ENCODE measurements around the gene PECR.
A peak's percentile ranks its signal among the peaks of the same experiment; 100 is the strongest.
"Not testable (repeated sequence)": the region's sequence is repeated elsewhere in the genome, so short reads cannot be mapped to it uniquely, and the experiment has no call there.

The PECR gene

GRCh38 chr2:216021768-216022565 is 59.6 kb downstream of the PECR start:
- no peak for DNase-seq

GRCh38 chr2:216018709-216019108 is 62.9 kb downstream of the PECR start:
- no peak for DNase-seq

- DNase-seq = no peak
Observed at GRCh38 chr2:216017365-216017764, 64.2 kb downstream of the PECR start.

DNA sequence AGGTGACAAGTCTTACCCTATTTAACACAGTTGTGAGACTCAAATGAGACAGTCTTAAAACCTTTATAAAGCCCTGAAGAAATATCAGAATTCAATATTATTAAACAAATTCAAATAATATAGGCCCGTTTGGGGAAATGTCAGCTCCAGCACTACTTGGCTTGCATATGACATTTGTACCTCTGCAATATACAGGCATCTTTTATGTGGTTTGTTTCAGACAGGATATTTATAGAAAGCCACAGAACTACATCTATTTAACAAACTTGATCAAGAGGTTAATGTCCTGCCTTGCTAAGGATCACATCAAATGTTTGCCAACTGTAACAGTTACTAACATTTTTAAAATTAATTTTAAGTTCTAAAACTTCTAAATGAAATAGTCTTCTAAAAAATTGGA is 65.0 kb downstream of the PECR start:
- no peak for DNase-seq

DNA sequence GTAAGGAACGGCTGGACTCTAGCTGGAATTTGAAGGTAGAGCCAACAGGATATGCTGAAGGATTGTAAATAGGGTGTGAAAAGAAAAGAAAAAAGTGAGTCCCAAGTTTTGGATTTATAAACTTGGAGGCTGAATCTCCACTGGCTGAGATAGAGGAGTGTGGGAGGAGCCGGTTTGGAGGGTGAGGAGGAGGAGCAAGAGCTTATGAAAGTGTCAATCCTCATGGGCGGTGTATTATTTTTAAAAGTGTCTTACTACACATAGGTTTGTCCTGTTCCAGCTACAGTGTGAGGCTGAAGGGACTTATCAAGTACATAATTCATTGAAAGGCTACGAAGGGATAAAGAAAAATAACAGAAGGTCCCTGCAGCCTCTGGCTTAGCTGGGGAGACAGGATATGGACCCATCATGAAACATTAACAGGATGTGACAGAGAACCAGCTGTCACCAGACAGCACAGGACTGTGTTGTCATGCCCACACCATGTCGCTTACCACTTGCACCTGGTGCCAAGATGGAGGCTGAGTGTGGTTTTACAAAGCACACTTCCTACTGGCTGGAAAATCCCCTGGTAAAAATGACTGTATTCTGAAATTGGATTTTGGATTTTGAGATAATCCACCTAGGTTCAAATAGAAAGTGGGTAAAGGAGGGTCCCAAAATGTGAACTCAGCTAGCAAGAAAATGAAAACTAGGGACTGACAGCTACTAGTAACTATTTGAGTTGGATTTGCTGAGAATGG is 65.7 kb downstream of the PECR start:
- no peak for DNase-seq

DNA sequence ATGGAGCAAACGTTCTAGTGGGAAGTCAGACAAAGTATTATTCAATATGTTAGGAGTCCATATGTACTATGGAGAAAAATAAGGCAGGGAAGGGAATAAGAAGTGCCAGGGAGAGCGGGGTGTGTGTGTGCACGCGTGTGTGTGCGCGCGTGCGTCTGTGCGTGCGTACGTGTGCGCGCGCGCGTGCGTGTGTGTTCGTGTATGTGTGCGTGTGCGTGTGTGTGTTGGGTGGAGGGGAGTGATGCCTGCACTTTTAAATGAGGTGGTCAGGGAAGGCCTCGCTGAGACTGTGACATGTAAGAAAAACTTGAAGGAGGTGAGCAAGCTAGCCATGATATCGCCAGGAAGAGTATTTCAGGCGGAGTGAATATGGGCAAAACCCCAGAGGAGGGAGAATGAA is 66.6 kb downstream of the PECR start:
- DNase-seq = no peak

DNA sequence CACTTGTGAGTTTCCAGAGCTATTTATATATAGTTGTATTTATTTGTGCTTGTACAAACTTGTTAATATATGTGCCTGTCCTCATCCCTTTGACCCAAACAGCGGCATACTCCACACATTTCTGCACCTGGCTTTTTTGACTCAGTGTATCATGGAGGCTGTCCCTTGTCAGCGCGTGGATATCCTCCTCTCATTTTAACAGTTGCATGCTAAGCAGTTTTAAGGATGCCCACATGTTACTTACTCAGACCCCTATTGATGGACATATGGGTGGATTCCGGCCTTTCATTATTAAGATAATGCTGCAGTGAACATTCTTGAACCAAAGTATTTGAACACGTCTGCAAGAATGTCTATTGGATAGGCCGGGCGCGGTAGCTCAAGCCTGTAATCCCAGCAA is 67.6 kb downstream of the PECR start:
- no peak for DNase-seq

DNA sequence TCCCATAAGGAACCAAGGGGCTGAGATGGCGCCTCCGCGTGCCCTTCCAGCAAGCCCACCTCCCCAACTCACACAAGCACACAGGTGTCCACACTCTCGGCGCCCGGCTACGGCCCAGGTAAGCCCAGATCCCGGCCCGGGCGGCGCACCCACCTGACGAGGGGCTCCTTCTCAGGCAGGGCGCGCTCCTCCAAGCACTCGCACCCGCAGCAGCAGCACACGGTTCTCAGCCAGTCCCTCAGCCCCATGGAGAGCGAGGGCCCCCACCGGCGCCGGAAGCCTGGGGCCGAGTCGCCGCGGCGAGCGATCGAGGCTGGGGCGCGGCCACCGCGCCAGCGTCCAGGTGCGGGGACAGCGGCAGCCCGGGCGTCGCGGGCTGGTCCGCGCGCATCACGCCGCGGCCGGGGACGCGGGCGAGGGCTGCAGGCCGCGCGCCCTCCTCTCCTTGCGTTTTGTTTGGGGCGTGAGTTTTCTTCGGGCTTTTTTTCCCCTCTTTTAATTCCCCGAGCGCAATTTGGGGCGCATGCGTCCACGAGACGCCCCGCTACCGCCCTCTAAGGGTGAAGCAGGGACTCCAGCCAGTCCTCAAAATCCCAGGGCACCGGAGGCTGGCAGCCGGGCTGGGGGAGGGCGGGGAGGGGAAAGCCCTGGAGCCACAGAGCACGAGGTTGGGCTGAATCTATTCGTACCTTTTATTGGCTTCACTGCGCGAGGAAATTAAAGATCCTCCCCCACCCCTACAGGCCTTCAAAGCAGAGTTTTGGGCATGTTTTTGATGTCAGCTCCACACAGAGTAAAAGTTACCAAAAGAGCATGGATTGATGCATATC is 68.3 kb downstream of the PECR start, which contains the start of gene MREG:
MREG (minus strand) TSS at position 472 of the 830 bp plus-strand sequence; CDS start at position 248, 224 bp downstream.
- peak; percentile 88 for DNase-seq

DNA sequence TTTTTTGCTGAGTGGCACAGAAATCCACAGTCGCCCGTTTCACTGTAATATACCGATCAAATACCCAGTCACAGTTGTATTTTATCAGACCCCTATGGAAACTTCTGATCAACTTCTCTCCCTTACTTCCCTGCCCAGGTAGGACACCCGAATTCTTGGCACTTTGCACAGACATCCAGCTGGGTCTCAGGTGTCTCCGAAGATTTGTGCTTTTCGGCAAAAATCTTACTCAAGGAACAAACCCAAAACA is 68.9 kb downstream of the PECR start:
- no peak for DNase-seq

GRCh38 chr2:216012133-216012829 is 69.3 kb downstream of the PECR start:
- no peak for DNase-seq

DNA sequence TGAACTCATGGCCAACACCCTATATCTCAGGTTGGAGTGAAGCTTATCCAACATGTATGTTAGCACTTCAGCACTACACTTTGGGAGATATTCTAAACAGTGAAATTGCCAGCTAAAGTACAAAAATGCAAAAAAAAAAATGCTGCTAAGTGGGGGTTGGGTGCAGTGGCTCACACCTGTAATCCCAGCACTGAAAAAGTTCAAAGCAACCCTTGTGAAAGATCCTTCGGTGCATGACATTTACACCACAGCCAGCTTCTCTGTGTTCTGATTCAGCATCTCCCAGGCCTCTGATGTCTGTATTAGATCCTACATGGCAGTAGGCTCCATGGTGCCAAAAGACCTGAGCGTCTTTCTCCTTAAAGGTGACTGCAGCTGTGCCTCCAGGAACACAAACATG is 72.4 kb downstream of the PECR start:
- not testable (repeated sequence) for DNase-seq

DNA sequence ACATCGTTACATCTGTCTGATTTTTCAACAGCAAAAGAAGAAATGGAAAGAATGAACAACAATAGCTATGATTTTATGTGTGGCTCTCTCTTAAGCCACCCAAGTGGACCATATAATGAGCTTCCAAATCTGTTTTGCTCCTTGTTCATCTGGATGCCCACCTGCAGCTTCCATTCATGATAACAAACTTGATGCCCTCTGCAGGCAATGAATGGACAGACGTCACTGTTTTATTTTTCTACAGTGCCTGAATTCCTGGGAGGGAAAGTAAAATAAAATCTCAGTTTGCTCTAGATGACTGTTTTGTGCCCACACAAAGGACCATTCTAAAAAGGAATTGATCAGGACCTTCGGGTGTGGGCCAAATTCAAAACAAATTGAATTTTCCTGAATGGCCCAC is 73.2 kb downstream of the PECR start:
- no peak for DNase-seq

- DNase-seq = peak; percentile 31
Observed at GRCh38 chr2:216006164-216006663, 75.4 kb downstream of the PECR start.

- no peak for DNase-seq
Observed at GRCh38 chr2:216004697-216005283, 76.8 kb downstream of the PECR start.

DNA sequence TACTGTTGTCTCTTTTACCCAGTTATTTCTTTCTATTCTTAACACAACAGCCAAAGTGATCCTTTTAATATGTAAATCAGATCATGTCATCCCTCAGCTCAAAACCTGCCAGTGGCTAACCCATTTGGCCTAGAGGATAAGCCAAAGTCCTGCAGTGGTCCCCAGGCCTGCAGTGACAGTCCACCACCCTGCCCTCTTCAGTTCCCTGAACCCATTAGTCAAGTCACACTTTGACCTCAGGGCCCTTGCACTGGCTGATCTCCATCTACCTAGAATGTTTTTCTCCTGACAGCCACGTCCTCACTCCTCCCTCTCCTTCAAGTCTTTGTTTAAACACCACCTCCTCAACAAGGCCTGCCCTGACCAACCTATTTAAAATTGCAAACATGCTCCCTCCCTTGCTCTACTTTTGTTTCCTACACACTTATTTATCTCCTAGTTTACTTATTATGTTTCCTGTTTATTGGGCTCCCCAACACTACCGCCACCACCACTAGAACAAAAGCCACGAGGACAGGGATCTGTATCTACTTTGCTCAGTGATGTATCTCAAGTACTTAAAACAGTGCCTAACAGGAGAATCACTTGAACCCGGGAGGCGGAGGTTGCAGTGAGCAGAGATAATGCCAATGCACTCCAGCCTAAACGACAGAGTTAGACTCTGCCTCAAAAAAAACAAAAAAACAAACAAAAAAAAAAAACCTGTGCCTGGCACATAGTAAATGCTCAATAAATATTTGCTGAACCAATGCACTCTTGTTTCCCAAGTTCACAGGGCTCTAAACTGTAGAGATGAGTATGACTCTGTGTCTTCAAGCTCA is 77.5 kb downstream of the PECR start:
- DNase-seq = no peak

GRCh38 chr2:216002693-216003092 is 78.9 kb downstream of the PECR start:
- no peak for DNase-seq

DNA sequence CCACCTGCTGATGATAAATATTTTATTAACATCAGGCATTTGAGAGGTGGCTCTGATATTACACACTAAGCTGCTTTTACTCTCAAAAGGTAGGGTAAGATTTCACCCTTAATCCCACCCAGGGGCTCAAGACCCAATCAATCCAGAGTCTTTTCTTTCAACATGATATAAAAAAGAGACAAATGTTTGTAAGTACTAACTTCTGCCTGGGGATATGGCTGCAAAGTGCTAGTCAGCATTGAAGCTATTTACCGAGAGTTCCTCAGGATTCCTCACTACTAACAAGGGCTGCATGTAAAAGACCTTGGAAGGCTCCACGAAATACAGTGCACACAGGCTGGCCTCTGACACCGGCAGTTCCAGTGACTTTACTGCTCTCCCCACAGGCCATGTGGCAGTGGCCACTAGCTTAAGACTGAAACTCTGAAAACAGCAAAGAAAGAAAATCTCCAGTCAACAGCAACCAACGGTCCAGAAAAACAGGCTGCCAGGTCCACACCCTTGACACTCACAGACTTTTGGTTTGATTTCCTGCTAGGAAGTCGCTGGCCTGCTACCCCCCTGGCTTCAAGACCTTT is 79.4 kb downstream of the PECR start:
- DNase-seq = no peak

DNA sequence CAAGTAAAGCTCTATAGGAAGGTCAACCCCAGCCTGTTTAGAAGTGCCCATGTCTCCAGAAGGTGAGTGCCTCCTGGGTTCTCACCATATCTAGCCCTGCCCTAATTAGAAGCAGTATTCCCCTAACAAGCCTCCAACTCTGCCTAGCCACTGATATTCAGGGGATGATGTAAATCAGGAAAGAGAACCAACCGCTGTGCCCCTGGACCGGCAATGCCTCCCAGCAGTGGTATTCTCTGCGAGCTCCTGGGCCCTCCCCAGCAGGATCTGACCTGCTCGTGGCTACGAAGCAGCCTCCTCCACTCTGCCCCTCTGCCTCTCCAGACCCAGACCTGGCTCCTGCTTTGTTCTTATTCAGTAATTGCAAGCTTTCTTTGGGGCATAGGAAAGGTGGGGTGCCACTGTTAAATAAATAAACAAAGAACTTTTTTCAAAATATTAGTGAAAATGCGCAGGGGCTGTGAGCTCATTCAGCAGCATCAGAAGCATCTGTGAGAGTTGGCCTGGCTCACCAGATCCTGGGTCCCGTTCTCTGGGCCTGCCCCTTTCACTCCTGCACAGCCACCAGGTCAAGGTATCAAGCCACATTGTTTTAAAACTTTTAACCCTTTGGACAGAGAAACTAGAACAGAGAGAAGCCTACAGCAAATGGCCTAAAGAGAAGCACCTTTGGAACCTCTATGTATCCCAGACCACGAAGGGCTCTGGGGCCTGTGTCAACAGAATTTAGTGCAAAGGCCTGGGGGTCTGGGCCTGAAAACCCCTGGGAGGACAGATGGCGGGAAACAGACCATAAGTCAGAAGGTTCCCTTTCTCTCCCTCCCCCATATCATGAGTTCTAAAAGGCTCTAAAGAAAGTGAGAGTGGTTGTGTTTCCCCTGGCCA is 80.2 kb downstream of the PECR start:
- DNase-seq = no peak

- no peak for DNase-seq
Observed at GRCh38 chr2:215998636-215999035, 83.0 kb downstream of the PECR start.

- no peak for DNase-seq
Observed at GRCh38 chr2:215997219-215997618, 84.4 kb downstream of the PECR start.
